Neural progenitor cell (in vitro differentiated cells): ENCODE measurements around the gene EPX. TPM values are rescaled to one million over a fixed set of nuclear protein-coding genes. Genes with fewer than 3 reads are reported as not detected.

Source experiments
- DNase-seq: peaks from one replicate; pipeline ENCODE4 v3.0.0-alpha.2; 2016; ENCODE audit warnings: low spot score
- H2AFZ ChIP-seq: fragments of 200-600 bp; sonication (generic); replicated peaks from 2 replicates; pipeline ENCODE4 v1.6.1; 2016; ENCODE audit warnings: antibody characterized with exemption
- H3F3A ChIP-seq: fragments of 200-600 bp; sonication (generic); 2 replicates; pipeline ENCODE4 v1.6.1; 2016; ENCODE audit warnings: antibody characterized with exemption, low read depth
- H3K27ac ChIP-seq: fragments of 200-600 bp; sonication (generic); 2 replicates; pipeline ENCODE4 v1.5.1; 2016; ENCODE audit warnings: mild to moderate bottlenecking
- H3K27me3 ChIP-seq: fragments of 200-600 bp; sonication (generic); 2 replicates; pipeline ENCODE4 v1.6.1; 2016; ENCODE audit warnings: mild to moderate bottlenecking, moderate library complexity
- H3K36me3 ChIP-seq: fragments of 200-600 bp; sonication (generic); 2 replicates; pipeline ENCODE4 v1.5.1; 2016
- H3K4me1 ChIP-seq: fragments of 200-600 bp; sonication (generic); 2 replicates; pipeline ENCODE4 v1.6.1; 2016; ENCODE audit warnings: mixed run types
- H3K4me2 ChIP-seq: fragments of 200-600 bp; sonication (generic); 2 replicates; pipeline ENCODE4 v1.6.1; 2016
- H3K4me3 ChIP-seq: fragments of 200-600 bp; sonication (generic); 2 replicates; pipeline ENCODE4 v1.5.1; 2016
- H3K79me2 ChIP-seq: fragments of 200-600 bp; sonication (generic); 2 replicates; pipeline ENCODE4 v1.6.1; 2016; ENCODE audit warnings: low read depth
- H3K9ac ChIP-seq: fragments of 200-600 bp; sonication (generic); 2 replicates; pipeline ENCODE4 v1.6.1; 2016
- H3K9me3 ChIP-seq: fragments of 200-600 bp; sonication (generic); 2 replicates; pipeline ENCODE4 v1.5.1; 2016; ENCODE audit warnings: low read depth
- H4K20me1 ChIP-seq: fragments of 200-600 bp; sonication (generic); 2 replicates; pipeline ENCODE4 v1.6.1; 2016; ENCODE audit warnings: low read depth
- H3K27ac Mint-ChIP-seq: 3 replicates; pipeline ENCODE4 v1.8.0; 2021; ENCODE audit warnings: mixed read lengths
- H3K27me3 Mint-ChIP-seq: 2 replicates; pipeline ENCODE4 v1.8.0; 2022; ENCODE audit warnings: low read depth, mild to moderate bottlenecking, inconsistent platforms, moderate library complexity, mixed read lengths; ENCODE audit not compliant: insufficient read depth
- H3K36me3 Mint-ChIP-seq: 3 replicates; pipeline ENCODE4 v1.8.0; 2021; ENCODE audit warnings: mixed read lengths
- H3K4me1 Mint-ChIP-seq: 3 replicates; pipeline ENCODE4 v1.8.0; 2021; ENCODE audit warnings: mixed read lengths
- H3K4me3 Mint-ChIP-seq: 3 replicates; pipeline ENCODE4 v1.8.0; 2021; ENCODE audit warnings: mild to moderate bottlenecking, moderate library complexity, mixed read lengths
- H3K9me3 Mint-ChIP-seq: 3 replicates; pipeline ENCODE4 v1.8.0; 2020; ENCODE audit warnings: mixed read lengths
- CTCF ChIP-seq: fragments of 200-600 bp; sonication (generic); IDR thresholded peaks from 2 replicates; pipeline ENCODE4 v1.5.1; 2017; ENCODE audit warnings: antibody characterized with exemption, mild to moderate bottlenecking
- EZH2 ChIP-seq: fragments of 200-600 bp; sonication (generic); IDR thresholded peaks from 2 replicates; pipeline ENCODE4 v1.6.1; 2017; ENCODE audit warnings: antibody characterized with exemption, mild to moderate bottlenecking, moderate library complexity
- EZH2phosphoT487 ChIP-seq: fragments of 200-600 bp; sonication (generic); IDR thresholded peaks from 2 replicates; pipeline ENCODE4 v1.6.1; 2017; ENCODE audit warnings: antibody characterized with exemption
- total RNA-seq: library from RNA; depleted of rRNA; stranded (reverse); fragments of >200 nt; gene quantifications from 2 replicates; pipeline ENCODE4 v1.2.3, GENCODE V29; 2015; ENCODE audit warnings: low replicate concordance

EPX gene
- total RNA-seq, 1 donor from 2014 or later, result not detected

GRCh38 chr17:58189436-58190146 lies 2.9 kb upstream of the EPX start:
- Histone ChIP-seq H3K27me3 (peaks cover 5% of the 10 kb centered on the region), H3K4me3 (no peak overlapping the region), H3K4me2 (no peak overlapping the region), H3K36me3 (no peaks in the 10 kb centered on the region), H3K27ac (no peak overlapping the region), H3K9ac (no peak overlapping the region), H3K79me2 (no peaks in the 10 kb centered on the region), H4K20me1 (no peaks in the 10 kb centered on the region), H3K4me1 (no peaks in the 10 kb centered on the region), H3F3A (no peaks in the 10 kb centered on the region), H3K9me3 (no peaks in the 10 kb centered on the region), H2AFZ (no peak overlapping the region)
- Mint-ChIP-seq H3K27ac (no peak overlapping the region), H3K4me1 (peaks cover 2% of the 10 kb centered on the region), H3K4me3 (no peak overlapping the region), H3K27me3 (peaks cover 18% of the 10 kb centered on the region), H3K36me3 (no peaks in the 10 kb centered on the region), H3K9me3 (no peaks in the 10 kb centered on the region)
- no peak for DNase-seq
- TF ChIP-seq EZH2phosphoT487 (no peak), EZH2 (no peak), CTCF (no peak)

GRCh38 chr17:58191241-58191896 lies 1.2 kb upstream of the EPX start:
- Histone ChIP-seq H4K20me1 (no peaks in the 10 kb centered on the region), H3K9me3 (no peaks in the 10 kb centered on the region), H3K36me3 (no peaks in the 10 kb centered on the region), H3K9ac (no peak overlapping the region), H3F3A (no peaks in the 10 kb centered on the region), H3K4me3 (no peak overlapping the region), H3K4me2 (no peak overlapping the region), H3K27ac (no peak overlapping the region), H3K27me3 (peaks cover 5% of the 10 kb centered on the region), H2AFZ (no peak overlapping the region), H3K79me2 (no peaks in the 10 kb centered on the region), H3K4me1 (no peaks in the 10 kb centered on the region)
- Mint-ChIP-seq H3K27ac (no peak overlapping the region), H3K9me3 (no peaks in the 10 kb centered on the region), H3K36me3 (no peaks in the 10 kb centered on the region), H3K4me3 (no peak overlapping the region), H3K27me3 (peaks cover 18% of the 10 kb centered on the region), H3K4me1 (no peaks in the 10 kb centered on the region)
- DNase-seq, result no peak
- no peak for TF ChIP-seq CTCF
- no peak for TF ChIP-seq EZH2phosphoT487
- no peak for TF ChIP-seq EZH2

- TF ChIP-seq CTCF, result peak; percentile 23
- TF ChIP-seq EZH2phosphoT487, result no peak
- Mint-ChIP-seq H3K27ac (no peak overlapping the region), H3K27me3 (peaks cover 14% of the 10 kb centered on the region)
Measured at GRCh38 chr17:58193641-58194255, 1.2 kb downstream of the EPX start.

More at GRCh38 chr17:58193641-58194255, 1.2 kb downstream of the EPX start:
- Histone ChIP-seq H3F3A (no peaks in the 10 kb centered on the region), H3K27ac (no peak overlapping the region), H4K20me1 (no peaks in the 10 kb centered on the region), H3K27me3 (peaks cover 10% of the 10 kb centered on the region), H3K4me3 (no peak overlapping the region), H3K79me2 (no peaks in the 10 kb centered on the region), H3K4me2 (no peak overlapping the region), H3K9ac (no peak overlapping the region), H3K9me3 (no peaks in the 10 kb centered on the region), H3K36me3 (no peaks in the 10 kb centered on the region), H3K4me1 (no peaks in the 10 kb centered on the region), H2AFZ (no peak overlapping the region)
- Mint-ChIP-seq H3K4me3 (no peak overlapping the region), H3K4me1 (no peaks in the 10 kb centered on the region), H3K36me3 (no peaks in the 10 kb centered on the region), H3K9me3 (no peaks in the 10 kb centered on the region)
- no peak for DNase-seq
